HCT116 (cell line): Measurements from ENCODE around the gene THRB. TPM values are rescaled to one million over a fixed set of nuclear protein-coding genes. Genes with fewer than 3 reads are reported as not detected.
A peak's percentile ranks its signal among the peaks of the same experiment; 100 is the strongest.

Experiments
- ATAC-seq: fragments of 200-7000 bp; cut with Tn5 transposase; 2 replicates; pipeline ENCODE4 v1.9.1; 2020; ENCODE audit warnings: mild to moderate bottlenecking, moderate library complexity
- BruUV-seq: library from RNA; stranded (reverse); fragments of 400-500 nt; replicated peaks from 2 replicates; lab custom pipeline; 2021; lab: Mats Ljungman, UMichigan
- CTCF ChIA-PET: fragments of 300-600 bp; sonication (Branson Sonifier 250); formaldehyde crosslinking; loops from one replicate; lab custom pipeline; 2021; ENCODE audit warnings: antibody characterized with exemption; lab: Charles Lee
- POLR2A ChIA-PET: fragments of 300-600, 350-600 bp; sonication (Branson Sonifier 250); formaldehyde crosslinking; loops from one replicate; lab custom pipeline; 2021; ENCODE audit warnings: antibody characterized with exemption; lab: Charles Lee
- RAD21 ChIA-PET, 2 experiments: fragments of 300-600 bp; sonication (Branson Sonifier 250); formaldehyde crosslinking; loops; one replicate each; lab custom pipeline; 2023; ENCODE audit warnings: low total read pairs in 2 of 2; ENCODE audit not compliant: uncharacterized antibody in 2 of 2, unreplicated experiment in 2 of 2, low non-redundant PET in 1 of 2; lab: Charles Lee
- DNase-seq: peaks from one replicate; pipeline ENCODE4 v3.0.0-alpha.2; 2010; ENCODE audit warnings: low read depth, low spot score
- H2AFZ ChIP-seq: fragments of 200-600 bp; shearing (Covaris generic), sonication (generic); 2 replicates; pipeline ENCODE4 v1.6.1; 2017; ENCODE audit warnings: low read depth, mixed run types, mixed read lengths, antibody characterized with exemption, low read length; ENCODE audit not compliant: poor library complexity, severe bottlenecking
- H3K27ac ChIP-seq: 2 replicates; pipeline ENCODE4 v1.5.1; 2012; ENCODE audit warnings: low read depth, low read length
- H3K27me3 ChIP-seq: fragments of 200-600 bp; sonication (generic); 2 replicates; pipeline ENCODE4 v1.6.1; 2016; ENCODE audit warnings: mixed run types, low read length, mixed read lengths; ENCODE audit not compliant: insufficient read depth
- H3K36me3 ChIP-seq, 2 experiments: fragments of 200-500 bp in 1 of 2; fragments of 200-600 bp in 1 of 2; sonication (Bioruptor generic) in 1 of 2; sonication (generic) in 1 of 2; 2 replicates each; pipeline versions ENCODE4 v1.5.1 to v1.6.1; 2014 to 2016; ENCODE audit warnings: low read length in 2 of 2, inconsistent platforms in 1 of 2, mixed read lengths in 1 of 2, mixed run types in 1 of 2; ENCODE audit not compliant: insufficient read depth in 2 of 2, control insufficient read depth in 1 of 2
- H3K4me1 ChIP-seq, 2 experiments: fragments of 200-600 bp in 1 of 2; sonication (generic) in 1 of 2; 2 replicates each; pipeline versions ENCODE4 v1.5.1 to v1.6.1; 2012 to 2017; ENCODE audit warnings: low read length in 2 of 2, inconsistent platforms in 1 of 2, mild to moderate bottlenecking in 1 of 2, mixed read lengths in 1 of 2, mixed run types in 1 of 2, moderate library complexity in 1 of 2; ENCODE audit not compliant: insufficient read depth in 2 of 2, control insufficient read depth in 1 of 2
- H3K4me2 ChIP-seq: fragments of 200-600 bp; sonication (generic); 2 replicates; pipeline ENCODE4 v1.6.1; 2017; ENCODE audit warnings: mixed run types, low read length, mixed read lengths
- H3K4me3 ChIP-seq, 2 experiments: fragments of 200-600 bp in 1 of 2; sonication (generic) in 1 of 2; replicated peaks in 1 of 2; 2 replicates each; pipeline ENCODE4 v1.5.1; 2011 to 2016; ENCODE audit warnings: low read length in 2 of 2, control low read depth in 1 of 2, low read depth in 1 of 2, mild to moderate bottlenecking in 1 of 2, mixed read lengths in 1 of 2, mixed run types in 1 of 2
- H3K79me2 ChIP-seq: fragments of 200-600 bp; sonication (generic); 2 replicates; pipeline ENCODE4 v1.6.1; 2017; ENCODE audit warnings: mild to moderate bottlenecking, mixed run types, low read length, moderate library complexity, mixed read lengths; ENCODE audit not compliant: insufficient read depth
- H3K9ac ChIP-seq: fragments of 200-600 bp; sonication (generic); 2 replicates; pipeline ENCODE4 v1.6.1; 2016; ENCODE audit warnings: low read length, mixed read lengths
- H3K9me2 ChIP-seq: fragments of 200-600 bp; sonication (generic), shearing (Covaris generic); 2 replicates; pipeline ENCODE4 v1.6.1; 2017; ENCODE audit warnings: mixed run types, mild to moderate bottlenecking, moderate library complexity; ENCODE audit not compliant: insufficient read depth
- H3K9me3 ChIP-seq, 2 experiments: fragments of 200-500 bp in 1 of 2; fragments of 200-600 bp in 1 of 2; sonication (Bioruptor generic) in 1 of 2; sonication (generic) in 1 of 2; 2 replicates each; pipeline ENCODE4 v1.6.1; 2014 to 2017; ENCODE audit warnings: low read length in 2 of 2, mixed read lengths in 2 of 2, inconsistent platforms in 1 of 2, low read depth in 1 of 2, mild to moderate bottlenecking in 1 of 2, mixed run types in 1 of 2, moderate library complexity in 1 of 2; ENCODE audit not compliant: control insufficient read depth in 1 of 2, insufficient read depth in 1 of 2
- H4K20me1 ChIP-seq: fragments of 200-600 bp; sonication (generic), shearing (Covaris generic); 2 replicates; pipeline ENCODE4 v1.6.1; 2017; ENCODE audit warnings: mixed run types, mild to moderate bottlenecking, moderate library complexity; ENCODE audit not compliant: insufficient read depth
- ATF3 ChIP-seq: IDR thresholded peaks from 2 replicates; pipeline ENCODE4 v1.6.1; 2012
- CTCF ChIP-seq, 3 experiments: fragments of 200-600 bp in 1 of 3; sonication (generic) in 1 of 3; IDR thresholded peaks in 2 of 3; conservative IDR thresholded peaks in 1 of 3; 2 replicates each; pipeline ENCODE4 v1.5.1; 2012 to 2017; ENCODE audit warnings: low read depth in 2 of 3, low read length in 2 of 3, antibody characterized with exemption in 1 of 3, borderline replicate concordance in 1 of 3, control low read depth in 1 of 3, mild to moderate bottlenecking in 1 of 3, mixed read lengths in 1 of 3, mixed run types in 1 of 3, moderate library complexity in 1 of 3; ENCODE audit not compliant: insufficient read depth in 1 of 3
- FOSL1 ChIP-seq: IDR thresholded peaks from 2 replicates; pipeline ENCODE4 v1.6.1; 2012; ENCODE audit warnings: low read depth
- POLR2AphosphoS5 ChIP-seq: IDR thresholded peaks from 2 replicates; pipeline ENCODE4 v1.6.1; 2011; ENCODE audit warnings: mild to moderate bottlenecking, low read depth, low read length, moderate library complexity
- SRF ChIP-seq: IDR thresholded peaks from 2 replicates; pipeline ENCODE4 v1.6.1; 2012; ENCODE audit warnings: low read depth
- ZBTB33 ChIP-seq: IDR thresholded peaks from 2 replicates; pipeline ENCODE4 v1.6.1; 2011; ENCODE audit warnings: mild to moderate bottlenecking, low read length, moderate library complexity; ENCODE audit not compliant: insufficient replicate concordance; ENCODE audit errors: extremely low read depth
- intact Hi-C: fragments of 100-400 bp; cut with micrococcal nuclease; formaldehyde crosslinking; loops from 2 replicates; pipeline ENCODE4 v1.10.0; 2022
- total RNA-seq: library from RNA; stranded (reverse); gene quantifications from one replicate; pipeline ENCODE4 v1.2.1, GENCODE V29; 2021; ENCODE audit not compliant: unreplicated experiment

THRB gene
- total RNA-seq, 1 experiment from 2014 or later = 2.5 TPM

GRCh38 chr3:24215502-24215901 is 279.1 kb downstream of the THRB start:
- peaks cover 0 to 3% of the 10 kb centered on the region in 2 experiments; a peak in 2 of 4 replicates for H3K4me1 ChIP-seq
- BruUV-seq = no TSS peak
- H2AFZ ChIP-seq = no peak overlapping the region
- TF ChIP-seq FOSL1 (no peak), POLR2AphosphoS5 (no peak), ZBTB33 (no peak), CTCF (IDR thresholded peaks at IDR 0.05 in 2 of 3, conservative IDR thresholded peaks at IDR 0.05 in 1 of 3; ENCODE audit: borderline replicate concordance in 1 of 3, insufficient read depth in 1 of 3, low read depth in 2 of 3, low read length in 2 of 3) (no peak), SRF (no peak), ATF3 (no peak)
- ChIA-PET RAD21 (no interaction called here), POLR2A (no interaction called here), CTCF (no interaction called here)
- H3K9me2 ChIP-seq = no peaks in the 10 kb centered on the region
- no peak overlapping the region for H3K4me2 ChIP-seq
- intact Hi-C loops = no loop called here
- H4K20me1 ChIP-seq = no peaks in the 10 kb centered on the region
- ATAC-seq (0 out of 2 replicates have a peak, but pooled peaks have one; percentile 42), DNase-seq (no peak)
- no peaks in the 10 kb centered on the region for H3K27me3 ChIP-seq
- no peak overlapping the region for H3K9ac ChIP-seq
- H3K79me2 ChIP-seq = no peaks in the 10 kb centered on the region
- no peak overlapping the region for H3K27ac ChIP-seq
- H3K4me3 ChIP-seq = no peak overlapping the region
- H3K36me3 ChIP-seq = no peaks in the 10 kb centered on the region
- no peaks in the 10 kb centered on the region for H3K9me3 ChIP-seq
